Osteoblast (primary cell): ENCODE results near the gene MAD1L1. TPM values are rescaled to one million over a fixed set of nuclear protein-coding genes. Genes with fewer than 3 reads are reported as not detected.

Experiments used
- DNase-seq: peaks from one replicate; pipeline ENCODE4 v3.0.0; 2011; ENCODE audit warnings: low spot score, mixed read lengths; ENCODE audit not compliant: insufficient read length; ENCODE audit errors: missing footprints
- H2AFZ ChIP-seq: 2 replicates; pipeline ENCODE4 v1.6.0; 2011; ENCODE audit warnings: mild to moderate bottlenecking, low read length
- H3K27ac ChIP-seq: 2 replicates; pipeline ENCODE4 v1.5.1; 2011; ENCODE audit warnings: mild to moderate bottlenecking, low read depth, low read length, moderate library complexity
- H3K27me3 ChIP-seq: 2 replicates; pipeline ENCODE4 v1.6.0; 2012; ENCODE audit warnings: mild to moderate bottlenecking, control low read depth, inconsistent platforms, low read length, moderate library complexity; ENCODE audit not compliant: insufficient read depth
- H3K36me3 ChIP-seq: 2 replicates; pipeline ENCODE4 v1.5.1; 2011; ENCODE audit warnings: mild to moderate bottlenecking, low read length, control low read depth, moderate library complexity; ENCODE audit not compliant: insufficient read depth
- H3K4me1 ChIP-seq: 2 replicates; pipeline ENCODE4 v1.5.1; 2011; ENCODE audit warnings: mild to moderate bottlenecking, low read length, control low read depth, moderate library complexity; ENCODE audit not compliant: insufficient read depth
- H3K4me2 ChIP-seq: 2 replicates; pipeline ENCODE4 v1.6.0; 2011; ENCODE audit warnings: mild to moderate bottlenecking, low read length; ENCODE audit not compliant: insufficient read depth
- H3K4me3 ChIP-seq: fragments of 200-600 bp; sonication (generic); 3 replicates; pipeline ENCODE4 v1.5.1; 2012; ENCODE audit warnings: mild to moderate bottlenecking, low read length, inconsistent platforms; ENCODE audit not compliant: insufficient read depth
- H3K79me2 ChIP-seq: 2 replicates; pipeline ENCODE4 v1.6.0; 2012; ENCODE audit warnings: mild to moderate bottlenecking, low read length, control low read depth, inconsistent platforms; ENCODE audit not compliant: insufficient read depth
- H3K9me3 ChIP-seq: 2 replicates; pipeline ENCODE4 v1.5.1; 2011; ENCODE audit warnings: low read depth, low read length, control low read depth
- H4K20me1 ChIP-seq: 2 replicates; pipeline ENCODE4 v1.6.0; 2012; ENCODE audit warnings: mild to moderate bottlenecking, low read length, control low read depth; ENCODE audit not compliant: insufficient read depth
- total RNA-seq: library from RNA; depleted of rRNA; stranded (reverse); fragments of >200 nt; gene quantifications from 2 replicates; pipeline ENCODE4 v1.2.3, GENCODE V29; 2012
- TF ChIP-seq, protein P1 (sequence below): IDR thresholded peaks from 2 replicates; pipeline ENCODE4 v1.5.1; 2011; ENCODE audit warnings: mild to moderate bottlenecking, low read depth, low read length, moderate library complexity; ENCODE audit errors: extremely low read depth

MAD1L1 gene
- total RNA-seq, 1 donor, result 66.2 TPM

DNA sequence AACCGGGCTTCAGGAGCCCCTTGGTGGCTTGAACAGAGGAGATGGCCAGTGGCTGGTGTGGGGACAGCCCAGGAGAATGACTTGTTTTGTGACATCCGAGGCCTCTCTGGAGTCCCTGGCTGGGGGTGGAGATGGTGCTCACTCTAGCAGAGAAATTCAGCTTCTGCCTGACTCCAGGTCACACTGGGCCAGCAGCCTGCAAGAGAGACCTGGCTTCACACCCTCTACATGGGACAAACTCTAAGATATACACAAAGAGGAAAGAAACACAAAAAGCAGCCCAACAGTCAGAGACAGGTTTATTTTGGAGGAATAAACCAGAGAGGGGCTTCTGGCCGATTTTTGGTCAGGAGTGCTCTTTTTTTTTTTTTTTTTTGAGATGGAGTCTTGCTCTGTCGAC, 429.8 kb downstream of the MAD1L1 start:
- no peak for DNase-seq

DNA sequence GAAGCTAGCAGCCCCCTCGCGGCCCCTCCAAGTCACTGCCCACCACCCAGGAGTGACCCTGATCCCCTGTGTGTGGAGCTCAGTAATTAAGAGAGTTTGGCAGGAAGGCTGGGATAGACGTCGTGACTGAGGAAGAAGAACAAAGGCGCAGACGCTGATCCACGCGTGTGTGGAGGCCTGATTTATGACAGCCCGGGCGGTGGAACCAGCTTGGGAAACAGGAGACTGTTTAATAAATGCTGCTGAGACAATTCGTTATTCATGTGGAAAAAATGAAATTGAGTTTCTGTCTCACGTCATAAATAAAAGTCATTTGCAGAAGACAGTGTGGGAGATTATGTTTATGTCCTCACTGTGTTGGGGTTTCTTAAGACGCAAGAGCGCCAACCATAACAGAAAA, 431.8 kb downstream of the MAD1L1 start:
- Histone ChIP-seq H3K9me3 (no peaks in the 10 kb centered on the region), H3K79me2 (no peaks in the 10 kb centered on the region), H3K27me3 (no peaks in the 10 kb centered on the region), H3K4me1 (no peaks in the 10 kb centered on the region), H3K27ac (no peak overlapping the region), H3K4me3 (no peak overlapping the region), H4K20me1 (no peaks in the 10 kb centered on the region), H3K36me3 (no peaks in the 10 kb centered on the region), H2AFZ (no peak overlapping the region), H3K4me2 (no peak overlapping the region)
- no peak for DNase-seq
- TF ChIP-seq, protein P1, sequence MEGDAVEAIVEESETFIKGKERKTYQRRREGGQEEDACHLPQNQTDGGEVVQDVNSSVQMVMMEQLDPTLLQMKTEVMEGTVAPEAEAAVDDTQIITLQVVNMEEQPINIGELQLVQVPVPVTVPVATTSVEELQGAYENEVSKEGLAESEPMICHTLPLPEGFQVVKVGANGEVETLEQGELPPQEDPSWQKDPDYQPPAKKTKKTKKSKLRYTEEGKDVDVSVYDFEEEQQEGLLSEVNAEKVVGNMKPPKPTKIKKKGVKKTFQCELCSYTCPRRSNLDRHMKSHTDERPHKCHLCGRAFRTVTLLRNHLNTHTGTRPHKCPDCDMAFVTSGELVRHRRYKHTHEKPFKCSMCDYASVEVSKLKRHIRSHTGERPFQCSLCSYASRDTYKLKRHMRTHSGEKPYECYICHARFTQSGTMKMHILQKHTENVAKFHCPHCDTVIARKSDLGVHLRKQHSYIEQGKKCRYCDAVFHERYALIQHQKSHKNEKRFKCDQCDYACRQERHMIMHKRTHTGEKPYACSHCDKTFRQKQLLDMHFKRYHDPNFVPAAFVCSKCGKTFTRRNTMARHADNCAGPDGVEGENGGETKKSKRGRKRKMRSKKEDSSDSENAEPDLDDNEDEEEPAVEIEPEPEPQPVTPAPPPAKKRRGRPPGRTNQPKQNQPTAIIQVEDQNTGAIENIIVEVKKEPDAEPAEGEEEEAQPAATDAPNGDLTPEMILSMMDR, result no peak

More for the DNA sequence above, 429.8 kb downstream of the MAD1L1 start:
- Histone ChIP-seq H3K4me2 (no peak overlapping the region), H3K9me3 (no peaks in the 10 kb centered on the region), H3K36me3 (no peaks in the 10 kb centered on the region), H3K4me1 (no peaks in the 10 kb centered on the region), H4K20me1 (no peaks in the 10 kb centered on the region), H3K79me2 (no peaks in the 10 kb centered on the region), H3K27ac (no peak overlapping the region), H2AFZ (no peak overlapping the region), H3K27me3 (no peaks in the 10 kb centered on the region), H3K4me3 (no peak overlapping the region)
- TF ChIP-seq, protein P1, result no peak

DNA sequence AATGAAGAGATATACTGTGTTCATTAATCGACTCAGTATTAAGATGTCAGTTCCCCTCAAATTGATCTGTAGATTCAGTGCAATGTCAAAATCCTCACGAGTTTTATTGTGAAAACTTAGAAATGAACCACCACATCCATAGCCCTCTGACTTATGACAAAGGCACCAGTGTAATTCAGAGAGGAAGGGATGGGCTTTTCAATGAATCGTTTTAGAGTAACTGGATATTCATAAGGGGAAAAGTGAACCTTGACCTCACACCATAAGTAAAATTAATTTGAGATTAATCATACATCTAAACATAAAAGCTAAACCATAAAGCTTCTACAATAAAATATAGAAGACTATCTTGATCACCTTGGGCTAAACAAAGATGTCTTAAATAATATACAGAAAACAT, 434.6 kb downstream of the MAD1L1 start:
- Histone ChIP-seq H3K36me3 (no peaks in the 10 kb centered on the region), H3K4me3 (no peak overlapping the region), H3K9me3 (peaks cover 7% of the 10 kb centered on the region), H4K20me1 (no peaks in the 10 kb centered on the region), H3K4me2 (no peak overlapping the region), H3K79me2 (no peaks in the 10 kb centered on the region), H3K27ac (no peak overlapping the region), H2AFZ (no peak overlapping the region), H3K4me1 (no peaks in the 10 kb centered on the region), H3K27me3 (no peaks in the 10 kb centered on the region)
- DNase-seq, result no peak
- TF ChIP-seq, protein P1, result no peak

DNA sequence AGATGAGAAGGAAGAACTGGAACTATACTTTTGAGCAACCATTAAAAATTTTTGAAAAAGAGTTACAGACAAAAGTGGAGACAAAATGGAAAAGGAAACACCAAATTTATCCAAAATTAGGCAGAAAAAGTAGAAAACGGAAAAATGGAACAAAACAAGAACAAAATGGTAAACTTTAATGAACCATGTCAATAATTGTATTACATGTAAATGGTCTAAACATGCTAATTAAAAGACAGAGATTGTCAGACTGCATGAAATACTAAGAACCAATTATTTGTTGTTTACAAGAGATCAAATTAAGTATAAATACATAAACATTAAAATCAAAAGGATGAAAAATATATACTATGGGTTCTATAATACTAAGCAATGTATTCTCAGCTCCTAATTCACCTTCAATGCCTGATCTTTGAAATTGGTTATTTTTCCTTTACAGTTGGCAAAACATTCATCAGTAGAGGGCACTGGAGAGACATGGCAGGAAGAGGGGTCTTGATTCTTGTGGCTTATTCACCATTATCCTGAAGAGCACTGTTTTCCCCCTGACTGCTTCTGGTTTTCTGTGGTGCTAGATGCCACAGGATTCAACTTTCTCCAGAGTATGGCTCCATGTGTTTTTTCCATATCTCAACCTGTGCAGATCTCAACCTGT, 437.7 kb downstream of the MAD1L1 start:
- Histone ChIP-seq H3K27me3 (no peaks in the 10 kb centered on the region), H3K9me3 (peaks cover 7% of the 10 kb centered on the region), H3K79me2 (no peaks in the 10 kb centered on the region), H4K20me1 (no peaks in the 10 kb centered on the region), H2AFZ (no peak overlapping the region), H3K4me1 (no peaks in the 10 kb centered on the region), H3K27ac (no peak overlapping the region), H3K4me3 (no peak overlapping the region), H3K36me3 (no peaks in the 10 kb centered on the region), H3K4me2 (no peak overlapping the region)
- DNase-seq, result no peak
- TF ChIP-seq, protein P1, result peak; percentile 30
